Right lung (tissue), 5 donors: ENCODE measurements around the gene SLIT3. TPM values are rescaled to one million over a fixed set of nuclear protein-coding genes. Genes with fewer than 3 reads are reported as not detected.

ENCODE experiments used
- DNase-seq, 2 donors: peaks; one replicate each; pipeline ENCODE4 v3.0.0-alpha.2; 2013
- polyA plus RNA-seq, 5 donors: library from polyadenylated mRNA; unstranded; fragments of 120-200 nt; gene quantifications; one replicate each; pipeline versions ENCODE4 v1.2.1 to v1.2.3, GENCODE V29; 2013; ENCODE audit warnings: inconsistent platforms in 1 of 5, low replicate concordance in 1 of 5; ENCODE audit not compliant: insufficient read length in 5 of 5, insufficient read depth in 1 of 5

The SLIT3 gene
- polyA plus RNA-seq, 5 donors = 29.5 to 51.0 (median 42.9) TPM

- peak in 1 of 2 donors; percentile 10 for DNase-seq
These were observed 1.1 kb downstream of the SLIT3 start for GRCh38 chr5:169299663-169300467.

GRCh38 chr5:169299191-169299662 lies 1.7 kb downstream of the SLIT3 start:
- DNase-seq = peak in 1 of 2 donors; percentile 55

GRCh38 chr5:169298193-169298592 lies 2.7 kb downstream of the SLIT3 start:
- DNase-seq = no peak

- DNase-seq = peak in 1 of 2 donors; percentile 45
These were observed 4.4 kb downstream of the SLIT3 start for GRCh38 chr5:169296419-169297143.

- DNase-seq = no peak
These were observed 5.6 kb downstream of the SLIT3 start for GRCh38 chr5:169295306-169295705.

GRCh38 chr5:169294621-169295020 lies 6.3 kb downstream of the SLIT3 start:
- no peak for DNase-seq

GRCh38 chr5:169291877-169292276 lies 9.1 kb downstream of the SLIT3 start:
- DNase-seq = no peak

GRCh38 chr5:169290895-169291294 lies 10.0 kb downstream of the SLIT3 start:
- no peak for DNase-seq

GRCh38 chr5:169289520-169289919 lies 11.4 kb downstream of the SLIT3 start:
- DNase-seq = no peak

GRCh38 chr5:169288066-169288930 lies 12.6 kb downstream of the SLIT3 start:
- no peak for DNase-seq

- DNase-seq = no peak
These were observed 13.4 kb downstream of the SLIT3 start for GRCh38 chr5:169287529-169287928.

- no peak for DNase-seq
These were observed 14.2 kb downstream of the SLIT3 start for GRCh38 chr5:169286572-169287300.

GRCh38 chr5:169283887-169284286 lies 17.1 kb downstream of the SLIT3 start:
- no peak for DNase-seq

- DNase-seq = no peak
These were observed 19.3 kb downstream of the SLIT3 start for GRCh38 chr5:169281625-169282024.

GRCh38 chr5:169280696-169281095 lies 20.2 kb downstream of the SLIT3 start:
- DNase-seq = no peak

- DNase-seq = peak; percentile 47 to 51
These were observed 20.7 kb downstream of the SLIT3 start for GRCh38 chr5:169280286-169280685.

- no peak for DNase-seq
These were observed 21.8 kb downstream of the SLIT3 start for GRCh38 chr5:169279125-169279524.

GRCh38 chr5:169273881-169274280 lies 27.1 kb downstream of the SLIT3 start:
- DNase-seq = no peak

GRCh38 chr5:169273451-169273850 lies 27.5 kb downstream of the SLIT3 start:
- no peak for DNase-seq

GRCh38 chr5:169272731-169273427 lies 28.1 kb downstream of the SLIT3 start:
- no peak for DNase-seq

- no peak for DNase-seq
These were observed 28.8 kb downstream of the SLIT3 start for GRCh38 chr5:169272111-169272510.
